GM18868 (cell line): ENCODE data around the gene ADAMTSL5.
"Not testable (repeated sequence)": the region's sequence is repeated elsewhere in the genome, so short reads cannot be mapped to it uniquely, and the experiment has no call there.

Experiments
- ATAC-seq: cut with Tn5 transposase; IDR thresholded peaks from one replicate; pipeline ENCODE4 v1.9.1; 2021; ENCODE audit warnings: mild to moderate bottlenecking, moderate library complexity; ENCODE audit not compliant: unreplicated experiment

ADAMTSL5 gene

DNA sequence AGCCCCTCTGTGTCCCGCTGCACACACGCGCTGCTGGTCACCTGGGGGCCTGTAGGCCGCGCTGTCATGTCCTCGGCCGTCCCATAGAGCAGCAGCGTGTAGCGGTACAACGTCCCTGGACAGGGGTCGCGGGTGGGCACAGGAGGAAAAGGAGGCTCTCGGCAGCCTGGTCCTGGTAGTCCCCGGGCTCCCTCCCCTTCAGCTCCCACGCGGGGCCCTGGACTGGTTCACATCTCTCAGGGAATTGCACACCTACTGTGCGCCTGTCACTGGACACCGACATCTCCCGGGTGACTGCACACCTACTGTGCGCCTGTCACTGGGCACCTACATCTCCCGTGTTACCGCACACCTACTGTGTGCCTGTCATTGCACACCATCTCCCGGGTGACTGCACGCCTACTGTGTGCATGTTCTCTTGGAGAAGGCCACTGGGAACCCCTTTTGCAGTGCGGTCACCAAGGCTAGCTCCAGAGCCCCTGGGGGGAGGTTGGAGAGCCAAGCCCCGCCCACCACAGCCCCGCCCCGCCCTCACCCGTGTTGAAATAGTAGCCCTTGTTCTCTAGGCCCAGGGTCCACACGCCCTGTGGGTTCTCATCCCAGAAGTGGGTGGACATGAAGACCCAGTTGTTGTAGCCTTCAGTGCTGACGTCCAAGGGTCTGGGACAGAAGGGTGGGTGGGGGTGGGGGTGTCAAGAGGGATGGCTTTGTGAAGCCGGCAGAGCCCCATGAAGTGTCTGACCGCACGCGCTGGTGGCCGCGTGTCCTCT is 30.3 kb downstream of the ADAMTSL5 start:
- no peak for ATAC-seq

DNA sequence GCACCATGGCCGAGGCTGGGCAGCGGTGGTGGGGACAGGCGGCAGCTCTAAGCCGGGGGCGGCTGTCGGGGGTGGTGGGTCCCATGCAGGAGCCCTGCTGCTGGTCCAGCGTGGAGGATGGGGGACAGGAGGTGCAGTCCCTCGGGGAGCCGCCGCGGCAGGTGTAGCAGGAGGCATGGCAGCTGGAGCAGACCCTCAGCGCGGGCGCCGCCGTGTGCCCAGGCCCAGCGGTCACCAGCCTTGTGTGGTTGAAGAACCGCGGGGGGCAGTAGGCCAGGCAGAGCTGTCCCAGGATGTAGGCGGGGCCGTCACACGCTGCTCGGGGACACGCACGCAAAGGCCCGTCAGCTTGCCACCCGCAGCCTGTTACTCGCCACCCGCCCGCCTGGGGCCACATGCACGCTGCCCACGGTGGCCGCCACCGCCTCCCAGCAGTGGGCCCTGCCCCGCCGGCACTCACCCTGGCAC is 30.9 kb downstream of the ADAMTSL5 start:
- no peak for ATAC-seq

DNA sequence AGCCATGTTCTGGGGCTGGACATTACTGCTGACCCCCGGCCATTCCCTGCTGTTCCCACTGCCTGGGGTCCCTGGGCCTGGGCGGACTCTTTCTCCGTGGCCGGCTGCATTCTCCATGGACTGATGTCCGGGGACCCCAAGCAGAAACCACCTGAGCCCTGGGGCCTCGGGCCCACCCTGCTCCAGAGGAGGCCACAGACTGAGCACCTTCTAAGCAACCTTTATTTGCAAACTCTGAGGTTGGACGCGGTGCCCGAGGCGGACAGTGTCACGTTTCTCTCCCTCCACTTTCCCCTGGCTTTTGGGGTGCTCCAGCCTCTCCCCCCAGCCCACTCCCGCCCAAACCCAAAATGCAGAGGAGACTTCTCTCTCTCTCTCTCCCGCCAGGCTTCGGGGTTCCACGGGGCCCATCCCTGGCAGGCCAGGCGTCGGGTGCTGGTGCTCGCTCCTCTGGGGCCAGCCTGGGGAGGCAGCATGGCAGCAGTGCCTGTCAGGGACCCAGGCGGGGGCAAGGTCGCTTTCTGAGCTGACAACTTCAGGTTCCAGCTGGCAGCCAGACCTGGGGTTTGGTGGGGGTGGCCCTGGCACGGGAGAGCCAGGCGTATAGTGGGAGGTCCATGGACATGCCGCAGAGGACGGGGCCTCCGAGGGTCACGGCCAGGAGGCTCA is 31.5 kb downstream of the ADAMTSL5 start:
- ATAC-seq: no peak

DNA sequence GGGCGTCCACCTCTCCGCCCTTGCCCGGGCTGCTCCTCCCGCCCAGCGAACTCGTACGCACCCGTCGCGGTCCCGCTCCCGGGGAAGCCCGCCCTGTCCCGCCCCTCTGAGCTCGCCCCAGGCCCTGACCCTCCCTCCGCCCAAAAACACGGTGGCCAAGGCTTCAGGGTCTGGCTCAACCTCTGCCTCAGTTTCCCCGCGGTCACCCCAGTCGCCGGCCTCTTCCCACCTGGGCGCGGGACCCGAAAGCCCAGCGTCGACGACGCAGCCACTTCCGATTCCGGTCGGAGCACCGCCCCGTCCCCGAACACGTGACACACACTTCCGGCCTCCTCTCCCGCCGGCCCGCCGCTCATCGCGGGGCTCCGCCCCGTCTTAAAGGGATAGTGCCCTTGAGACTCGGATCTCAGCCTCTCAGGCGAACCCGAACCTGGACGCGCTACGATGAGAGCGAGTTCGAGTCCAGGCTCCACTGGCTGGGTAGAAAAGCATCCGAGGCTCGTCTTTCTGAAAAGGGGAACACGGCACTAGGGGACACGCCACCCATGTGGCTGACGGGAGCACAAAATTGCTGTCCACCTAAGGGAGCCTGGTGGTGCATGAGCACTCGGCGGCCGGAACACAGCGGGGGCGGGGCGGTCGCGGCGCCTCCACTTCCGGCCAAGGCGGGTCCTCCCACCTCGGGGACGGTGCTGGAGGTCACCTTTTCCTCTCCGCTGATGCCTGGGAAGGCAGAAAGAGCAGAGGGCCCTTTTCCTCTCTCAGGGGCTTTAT is 33.7 kb downstream of the ADAMTSL5 start, which contains the start of gene C19orf25:
Gene C19orf25 (minus strand): TSS at position 282 of the 774 bp plus-strand sequence. CDS start 312 bp downstream, outside the sequence.
- peak; percentile 89 for ATAC-seq

DNA sequence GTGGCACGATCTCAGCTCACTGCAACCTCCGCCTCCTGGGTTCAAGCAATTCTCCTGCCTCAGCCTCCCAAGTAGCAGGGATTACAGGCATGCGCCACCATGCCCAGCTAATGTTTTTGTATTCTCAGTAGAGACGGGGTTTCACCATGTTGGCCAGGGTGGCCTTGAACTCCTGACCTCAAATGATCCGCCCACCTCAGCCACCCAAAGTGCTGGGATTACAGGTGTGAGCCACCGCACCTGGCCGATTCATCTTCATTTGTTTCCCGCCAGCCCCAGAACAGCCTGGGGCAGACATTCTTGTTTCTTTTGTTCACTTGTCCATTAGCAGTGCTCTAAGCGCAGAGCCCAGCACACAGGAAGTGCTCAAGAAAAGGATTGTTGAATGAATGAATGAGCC is 35.8 kb downstream of the ADAMTSL5 start:
- ATAC-seq: not testable (repeated sequence)

DNA sequence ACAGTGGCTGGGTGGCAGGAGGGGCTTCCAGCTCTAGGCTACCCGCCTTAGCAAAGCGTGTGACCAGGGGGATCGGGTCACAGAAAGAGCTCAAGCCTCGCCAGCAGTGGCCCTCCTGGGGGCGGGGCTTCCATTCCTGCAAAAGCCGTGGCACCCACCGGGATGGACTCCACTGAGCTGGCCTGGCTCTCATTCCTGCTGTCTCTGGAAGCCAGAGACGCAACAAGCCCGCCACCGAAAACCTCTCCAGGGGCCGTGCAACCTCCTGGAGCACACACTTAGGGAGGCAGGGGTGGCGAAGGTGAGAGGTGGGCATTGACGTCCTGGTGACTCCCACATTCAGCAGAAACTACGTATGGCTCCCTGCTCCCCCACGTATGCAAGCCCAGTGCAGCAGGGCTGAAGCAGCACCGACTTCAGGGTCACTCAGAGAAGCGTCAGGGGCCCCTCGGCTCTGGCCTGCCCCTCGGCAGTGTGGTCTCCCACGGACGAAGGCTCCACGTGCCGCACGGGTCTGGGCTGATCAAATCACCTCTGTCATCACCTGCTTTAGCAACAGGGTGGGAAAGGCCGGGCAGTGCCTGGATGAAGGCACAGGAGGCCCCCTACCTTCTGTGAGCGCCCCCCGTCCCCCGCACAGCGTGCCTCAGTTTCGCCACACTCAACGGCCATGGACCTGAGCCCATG is 36.9 kb downstream of the ADAMTSL5 start:
- no peak for ATAC-seq

DNA sequence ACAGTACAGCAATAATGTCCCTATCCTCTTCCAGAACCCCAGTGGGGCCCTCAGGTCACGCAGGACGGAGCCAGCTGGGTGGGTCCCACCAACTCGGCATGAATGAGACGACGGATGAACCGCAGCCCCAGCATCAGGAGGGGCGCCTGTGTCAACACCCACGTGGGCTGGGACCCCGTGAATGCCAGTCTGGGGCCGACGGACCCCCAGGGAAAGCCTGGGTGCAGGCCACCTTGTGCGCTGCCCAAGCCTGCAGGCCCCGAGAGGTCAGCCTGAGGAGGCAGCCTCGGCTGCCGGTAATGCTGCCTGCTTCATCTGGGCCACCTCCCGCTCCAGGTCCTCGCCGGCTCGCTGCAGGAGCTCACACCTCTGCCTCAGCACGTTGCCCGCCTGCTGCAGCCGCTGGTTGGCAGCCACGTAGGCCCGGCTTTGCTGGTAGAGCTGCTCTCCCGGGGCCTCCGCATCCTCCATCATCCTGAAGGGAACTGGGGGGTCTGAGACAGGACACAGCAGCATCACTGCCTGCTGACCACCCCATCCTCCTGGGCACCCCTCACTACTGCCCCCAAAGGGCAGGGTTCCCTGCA is 38.0 kb downstream of the ADAMTSL5 start:
- ATAC-seq: no peak

DNA sequence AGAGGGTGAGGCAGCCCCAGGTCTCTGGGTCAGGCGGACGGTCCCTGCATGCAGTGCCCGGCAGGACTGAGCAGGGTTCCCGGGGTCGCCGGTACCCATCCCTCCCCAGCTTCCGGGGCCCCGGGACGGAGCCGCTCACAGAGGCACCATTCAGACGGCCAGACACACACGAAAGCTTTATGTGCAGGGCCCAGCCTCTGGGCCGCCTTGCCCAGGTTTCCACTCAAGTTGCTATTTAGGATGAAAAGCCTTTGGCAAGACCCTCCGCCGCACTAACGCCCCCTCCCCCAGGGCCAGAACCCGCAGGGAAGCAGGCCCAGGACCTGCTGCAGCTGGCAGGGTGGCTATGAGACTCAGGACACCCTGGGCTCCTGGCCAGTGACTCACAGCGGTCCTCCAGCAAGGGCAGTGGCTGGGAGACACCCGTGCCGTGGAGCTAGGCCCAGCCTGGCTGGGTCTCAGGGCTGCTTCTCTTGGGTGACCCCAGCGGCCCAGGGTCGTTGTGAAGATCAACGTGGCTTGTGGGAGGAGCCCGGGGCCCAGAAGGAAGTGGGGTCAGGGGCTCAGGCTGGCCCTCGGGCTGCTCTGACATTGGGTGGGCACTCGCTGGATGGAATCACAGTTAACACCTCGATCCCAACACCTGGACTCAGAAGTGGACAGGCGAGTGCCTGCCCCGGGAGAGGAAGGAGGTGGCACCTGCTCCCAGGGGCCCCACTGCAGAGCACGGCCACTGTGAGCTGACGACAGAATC is 38.6 kb downstream of the ADAMTSL5 start:
- no peak for ATAC-seq

DNA sequence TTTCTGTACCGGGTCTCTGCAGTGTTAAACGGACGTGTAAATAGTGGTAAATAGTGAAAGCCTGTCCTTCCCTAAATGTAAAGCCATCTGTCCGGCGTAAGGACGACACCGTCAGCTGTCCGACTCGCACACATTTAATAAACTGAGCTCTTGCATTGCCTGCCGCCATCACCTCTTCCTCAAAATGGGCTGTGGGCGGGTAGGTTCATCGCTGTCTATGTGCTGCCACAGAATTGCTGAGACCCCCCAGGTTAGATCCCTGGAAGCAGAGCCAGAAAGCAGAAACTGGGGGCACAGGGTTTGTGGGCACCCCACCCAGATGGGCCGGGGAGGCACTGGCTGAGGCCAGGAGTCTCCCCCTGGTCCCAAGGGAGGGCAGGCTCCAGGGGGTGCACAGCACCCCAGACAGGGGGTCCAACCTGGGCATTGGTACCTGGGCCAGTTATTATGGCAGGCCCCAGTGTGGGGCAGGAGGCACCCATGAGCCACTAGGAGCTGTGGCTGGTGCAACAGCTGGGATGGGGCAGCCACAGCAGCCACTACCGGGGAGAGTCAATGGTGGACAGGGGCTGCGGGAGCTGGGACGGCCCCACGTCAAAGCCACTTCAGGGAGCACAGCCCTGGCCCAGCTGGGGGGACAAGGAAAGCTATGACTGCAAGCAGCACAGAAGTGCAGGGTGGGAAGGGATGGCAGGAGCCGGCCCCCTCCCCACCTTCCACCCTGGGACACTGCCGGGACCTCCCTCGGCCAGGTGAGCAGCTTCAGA is 39.6 kb downstream of the ADAMTSL5 start:
- no peak for ATAC-seq

DNA sequence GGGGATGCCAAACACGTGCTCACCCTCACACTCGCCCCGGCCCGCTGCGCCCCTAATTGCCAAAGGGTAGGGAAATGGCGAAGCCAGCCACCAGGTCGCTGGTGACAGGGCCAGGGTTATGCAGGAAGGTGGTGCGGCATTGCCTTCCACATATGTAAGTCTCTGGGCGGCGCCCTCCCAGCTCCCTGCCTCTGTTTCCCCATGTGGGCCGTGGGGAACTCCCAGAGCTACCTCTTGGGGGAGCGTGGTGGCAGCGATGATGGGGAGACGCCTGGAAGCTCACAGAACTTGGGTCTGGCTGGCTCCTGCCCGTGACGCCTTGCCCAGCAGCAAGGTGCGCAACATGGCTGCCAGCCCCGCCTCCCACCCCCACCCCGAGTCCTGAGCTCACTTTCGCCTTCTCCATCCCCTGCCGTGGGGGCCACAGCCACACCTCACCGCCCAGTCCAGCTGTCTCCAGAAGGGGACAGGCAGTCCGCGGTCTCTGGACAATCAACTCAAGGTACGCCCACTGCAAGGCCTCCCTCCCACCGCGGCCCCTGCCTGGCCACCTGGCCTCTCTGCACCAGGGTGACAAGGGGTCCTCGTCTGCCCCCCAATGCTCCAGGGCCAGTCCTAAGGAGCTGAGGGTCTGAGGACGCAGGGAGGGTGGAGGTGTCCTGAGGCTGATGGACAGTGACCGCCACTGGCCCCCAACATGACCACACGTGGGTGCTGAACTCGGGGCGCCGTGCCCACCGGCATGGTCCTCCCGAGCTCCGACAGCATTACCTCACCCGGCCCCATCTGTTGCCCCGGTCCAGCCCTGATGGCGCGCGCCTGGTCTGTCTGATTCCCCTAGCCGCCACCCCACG is 40.4 kb downstream of the ADAMTSL5 start:
- no peak for ATAC-seq

DNA sequence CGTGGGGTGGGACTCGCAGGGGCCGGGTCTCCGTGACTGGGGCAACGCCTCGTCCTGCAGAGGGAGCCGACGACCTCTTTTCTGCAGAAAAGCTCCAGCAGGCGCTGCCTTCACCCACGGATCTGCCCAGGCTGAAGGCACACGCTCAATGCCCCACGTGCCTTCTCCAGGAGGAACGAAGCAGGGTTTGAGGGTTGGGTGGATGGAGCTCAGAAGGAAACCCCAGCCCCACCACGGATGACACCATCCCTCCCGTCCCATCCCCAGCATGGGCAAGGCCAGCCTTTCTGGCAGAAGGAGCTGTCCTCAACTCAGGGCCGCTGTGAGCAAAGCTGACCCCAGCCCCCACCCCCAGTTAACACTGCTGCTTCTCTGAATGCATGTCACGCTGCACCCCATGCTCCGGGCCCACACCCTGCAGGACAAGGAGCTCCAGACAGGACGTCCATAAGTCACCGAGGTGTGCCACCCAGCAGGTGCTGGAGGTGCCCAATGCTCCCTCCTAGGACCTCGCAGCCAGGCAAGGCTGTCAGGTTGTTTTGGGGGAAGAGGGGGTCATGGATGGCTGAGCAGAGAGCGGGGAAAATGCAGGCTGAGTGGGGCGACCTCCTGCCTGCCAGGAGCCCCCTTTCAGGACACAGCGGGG is 41.2 kb downstream of the ADAMTSL5 start:
- ATAC-seq: no peak

DNA sequence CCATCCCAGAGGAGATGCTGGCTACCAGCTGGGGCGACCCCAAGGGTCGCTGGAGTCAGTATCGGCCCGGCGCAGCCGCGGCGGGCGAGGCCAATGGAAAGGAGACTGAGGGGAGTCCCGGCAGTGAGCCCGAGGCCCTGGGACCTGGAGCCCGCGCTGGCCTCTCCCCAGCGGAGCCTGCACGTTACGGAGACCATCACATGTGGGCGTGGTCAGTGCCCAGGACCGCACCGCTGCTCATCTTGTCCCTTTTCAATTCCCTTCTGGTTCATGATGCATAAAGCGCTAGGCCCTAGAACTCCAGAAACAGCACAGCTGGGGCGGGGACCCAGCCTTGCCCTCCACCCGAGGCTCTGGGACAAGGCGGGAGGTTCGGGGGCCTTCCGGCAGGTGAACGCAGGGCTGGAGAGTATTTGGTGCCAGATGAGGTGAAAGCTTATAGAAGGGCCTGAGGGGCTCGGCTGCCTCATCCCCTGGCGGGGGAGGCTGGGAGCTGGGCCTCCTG is 41.8 kb downstream of the ADAMTSL5 start:
- ATAC-seq: no peak

DNA sequence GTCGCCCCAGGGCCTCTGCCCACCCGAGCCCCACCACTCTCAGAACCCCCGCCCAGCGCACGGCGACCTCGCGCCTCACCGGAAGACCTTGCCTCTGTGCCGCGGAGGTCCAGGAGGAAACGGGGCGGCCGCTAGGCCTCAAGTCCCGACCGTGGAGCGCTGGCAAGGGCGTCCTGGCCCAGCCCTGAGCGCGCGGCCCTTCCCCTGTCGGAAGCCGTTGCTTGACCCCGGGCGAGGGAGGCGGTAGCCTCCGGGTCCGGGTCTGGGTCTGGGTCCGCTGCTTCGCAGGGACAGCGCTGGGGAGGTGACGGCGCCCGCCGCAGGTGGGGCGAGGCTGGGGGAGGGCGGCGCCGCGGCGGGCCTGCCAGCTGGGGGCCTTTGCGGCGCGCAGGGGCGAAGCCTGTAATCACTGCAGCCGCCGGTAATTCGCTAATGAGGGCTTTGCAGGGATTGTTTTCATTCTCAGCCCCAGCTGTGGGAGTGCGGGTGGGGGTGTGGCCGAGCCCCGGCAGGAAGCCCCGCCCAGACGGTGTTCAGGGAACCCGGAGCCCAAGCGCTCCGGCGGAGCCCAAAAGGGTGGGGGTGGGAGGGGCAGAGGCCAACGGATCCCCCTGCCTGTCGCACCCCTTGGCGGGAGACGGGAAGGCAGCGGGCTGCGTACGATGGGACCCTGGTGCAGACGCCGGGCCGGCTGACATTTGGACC is 42.4 kb downstream of the ADAMTSL5 start:
- ATAC-seq: no peak

DNA sequence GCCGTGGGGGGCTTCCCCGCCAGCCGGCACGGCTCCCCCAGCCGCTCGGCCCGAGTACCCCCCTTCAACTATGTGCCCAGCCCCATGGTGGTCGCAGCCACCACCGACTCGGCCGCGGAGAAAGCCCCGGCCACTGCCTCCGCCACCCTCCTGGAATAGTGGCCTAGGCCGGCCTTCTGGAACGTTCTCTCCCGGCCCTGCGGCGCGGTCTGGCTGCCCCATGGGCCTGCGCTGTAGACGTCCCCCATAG is 42.8 kb downstream of the ADAMTSL5 start:
- no peak for ATAC-seq

DNA sequence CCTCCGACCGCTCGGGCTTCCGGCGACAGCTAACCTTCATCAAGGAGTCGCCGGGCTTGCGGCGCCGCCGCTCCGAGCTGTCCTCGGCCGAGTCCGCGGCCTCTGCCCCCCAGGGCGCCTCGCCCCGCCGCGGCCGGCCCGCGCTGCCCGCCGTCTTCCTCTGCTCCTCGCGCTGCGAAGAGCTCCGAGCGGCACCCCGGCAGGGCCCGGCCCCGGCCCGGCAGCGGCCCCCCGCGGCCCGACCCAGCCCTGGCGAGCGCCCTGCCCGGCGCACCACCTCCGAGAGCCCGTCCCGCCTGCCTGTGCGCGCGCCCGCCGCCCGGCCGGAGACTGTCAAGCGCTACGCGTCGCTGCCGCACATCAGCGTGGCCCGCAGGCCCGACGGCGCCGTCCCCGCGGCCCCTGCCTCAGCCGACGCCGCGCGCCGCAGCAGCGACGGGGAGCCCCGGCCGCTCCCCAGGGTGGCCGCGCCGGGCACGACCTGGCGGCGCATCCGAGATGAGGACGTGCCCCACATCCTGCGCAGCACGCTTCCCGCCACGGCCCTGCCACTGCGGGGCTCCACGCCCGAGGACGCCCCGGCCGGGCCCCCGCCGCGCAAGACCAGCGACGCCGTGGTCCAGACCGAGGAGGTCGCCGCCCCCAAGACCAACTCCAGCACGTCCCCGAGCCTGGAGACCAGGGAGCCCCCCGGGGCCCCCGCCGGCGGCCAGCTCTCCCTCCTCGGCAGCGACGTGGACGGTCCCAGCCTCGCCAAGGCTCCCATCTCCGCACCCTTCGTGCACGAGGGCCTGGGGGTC is 43.4 kb downstream of the ADAMTSL5 start:
- no peak for ATAC-seq

DNA sequence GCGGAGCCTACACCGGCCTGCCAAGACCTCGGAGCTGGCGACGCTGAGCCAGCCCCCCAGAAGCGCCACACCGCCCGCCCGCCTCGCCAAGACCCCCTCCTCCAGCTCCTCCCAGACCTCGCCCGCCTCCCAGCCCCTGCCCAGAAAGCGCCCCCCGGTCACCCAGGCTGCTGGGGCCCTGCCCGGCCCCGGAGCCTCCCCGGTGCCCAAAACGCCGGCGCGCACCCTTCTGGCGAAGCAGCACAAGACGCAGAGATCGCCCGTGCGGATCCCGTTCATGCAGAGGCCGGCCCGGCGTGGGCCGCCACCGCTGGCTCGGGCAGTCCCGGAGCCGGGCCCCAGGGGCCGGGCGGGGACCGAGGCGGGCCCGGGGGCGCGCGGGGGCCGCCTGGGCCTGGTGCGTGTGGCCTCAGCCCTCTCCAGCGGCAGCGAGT is 44.0 kb downstream of the ADAMTSL5 start:
- ATAC-seq: no peak
